Measurements from ENCODE around the gene MAPK11.

The MAPK11 gene

GRCh38 chr22:50307890-50308596 is 37.9 kb upstream of the MAPK11 start:
- no peak for DNase-seq

GRCh38 chr22:50306753-50307749 is 36.9 kb upstream of the MAPK11 start, which contains the start of gene PLXNB2:
PLXNB2 (minus strand) TSS chr22:50307646; CDS start chr22:50290584, 17,062 bp downstream.
- no peak for DNase-seq

GRCh38 chr22:50305923-50306566 is 35.9 kb upstream of the MAPK11 start:
- DNase-seq = no peak

- DNase-seq = no peak
Measured at GRCh38 chr22:50305393-50305922, 35.3 kb upstream of the MAPK11 start.

- DNase-seq = no peak
Measured at GRCh38 chr22:50304528-50305392, 34.6 kb upstream of the MAPK11 start.

- no peak for DNase-seq
Measured at GRCh38 chr22:50303848-50304527, 33.8 kb upstream of the MAPK11 start.

- DNase-seq = no peak
Measured at GRCh38 chr22:50303515-50303847, 33.3 kb upstream of the MAPK11 start.

- no peak for DNase-seq
Measured at GRCh38 chr22:50302564-50302963, 32.4 kb upstream of the MAPK11 start.

GRCh38 chr22:50302041-50302541 is 31.9 kb upstream of the MAPK11 start:
- DNase-seq = no peak

GRCh38 chr22:50301581-50301991 is 31.4 kb upstream of the MAPK11 start:
- DNase-seq = no peak

GRCh38 chr22:50300620-50301257 is 30.6 kb upstream of the MAPK11 start:
- DNase-seq = no peak

- no peak for DNase-seq
Measured at GRCh38 chr22:50299785-50300619, 29.8 kb upstream of the MAPK11 start.

- DNase-seq = no peak
Measured at GRCh38 chr22:50298937-50299784, 29.0 kb upstream of the MAPK11 start.

- DNase-seq = no peak
Measured at GRCh38 chr22:50298266-50298637, 28.1 kb upstream of the MAPK11 start.

- no peak for DNase-seq
Measured at GRCh38 chr22:50297510-50298265, 27.5 kb upstream of the MAPK11 start.

- DNase-seq = no peak
Measured at GRCh38 chr22:50296658-50297490, 26.7 kb upstream of the MAPK11 start.

GRCh38 chr22:50294319-50294656 is 24.1 kb upstream of the MAPK11 start:
- no peak for DNase-seq
